ENCODE data around the gene ADIG. TPM values are rescaled to one million over a fixed set of nuclear protein-coding genes. Genes with fewer than 3 reads are reported as not detected.

ADIG gene
- total RNA-seq, 1 donor from 2014 or later, result not detected

GRCh38 chr20:38633577-38634093 is 52.6 kb downstream of the ADIG start:
- peak; percentile 77 for ATAC-seq

GRCh38 chr20:38635721-38636288 is 54.8 kb downstream of the ADIG start:
- peak; percentile 38 for ATAC-seq

Other genes with a start within 250 kb of the ADIG start
- gene LBP, start 234.7 kb upstream of the ADIG start, total RNA-seq, result 0.12 TPM
- gene SNHG17, start 145.9 kb upstream of the ADIG start, total RNA-seq, result 32.2 TPM
- 19.8 TPM for gene RALGAPB, start 108.4 kb upstream of the ADIG start, total RNA-seq
- gene ARHGAP40, start 20.6 kb downstream of the ADIG start, total RNA-seq, result 10.3 TPM
- gene SLC32A1, start 143.3 kb downstream of the ADIG start, total RNA-seq, result not detected
- 6.0 TPM for gene ACTR5, start 167.3 kb downstream of the ADIG start, total RNA-seq
- 2.3 TPM for gene PPP1R16B, start 224.5 kb downstream of the ADIG start, total RNA-seq